ENCODE results near the gene PLCB1.

DNA sequence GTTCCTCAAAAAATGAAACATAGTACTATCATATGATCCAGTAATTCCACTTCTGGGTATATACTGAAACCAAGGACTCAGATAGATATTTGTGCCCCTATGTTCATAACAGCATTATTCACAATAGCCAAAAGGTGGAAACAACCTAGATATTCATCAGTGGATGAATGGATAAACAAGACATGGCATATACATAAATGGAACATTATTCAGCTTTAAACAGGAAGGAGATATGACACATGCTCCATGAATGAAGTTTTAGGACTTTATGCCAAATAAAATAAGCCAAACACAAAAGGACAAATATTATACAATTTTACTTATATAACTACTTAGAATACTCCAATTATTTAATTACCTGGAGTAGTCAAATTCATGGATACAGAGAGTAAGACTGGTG lies 16.4 kb downstream of the PLCB1 start:
- TF ChIP-seq, protein P1, sequence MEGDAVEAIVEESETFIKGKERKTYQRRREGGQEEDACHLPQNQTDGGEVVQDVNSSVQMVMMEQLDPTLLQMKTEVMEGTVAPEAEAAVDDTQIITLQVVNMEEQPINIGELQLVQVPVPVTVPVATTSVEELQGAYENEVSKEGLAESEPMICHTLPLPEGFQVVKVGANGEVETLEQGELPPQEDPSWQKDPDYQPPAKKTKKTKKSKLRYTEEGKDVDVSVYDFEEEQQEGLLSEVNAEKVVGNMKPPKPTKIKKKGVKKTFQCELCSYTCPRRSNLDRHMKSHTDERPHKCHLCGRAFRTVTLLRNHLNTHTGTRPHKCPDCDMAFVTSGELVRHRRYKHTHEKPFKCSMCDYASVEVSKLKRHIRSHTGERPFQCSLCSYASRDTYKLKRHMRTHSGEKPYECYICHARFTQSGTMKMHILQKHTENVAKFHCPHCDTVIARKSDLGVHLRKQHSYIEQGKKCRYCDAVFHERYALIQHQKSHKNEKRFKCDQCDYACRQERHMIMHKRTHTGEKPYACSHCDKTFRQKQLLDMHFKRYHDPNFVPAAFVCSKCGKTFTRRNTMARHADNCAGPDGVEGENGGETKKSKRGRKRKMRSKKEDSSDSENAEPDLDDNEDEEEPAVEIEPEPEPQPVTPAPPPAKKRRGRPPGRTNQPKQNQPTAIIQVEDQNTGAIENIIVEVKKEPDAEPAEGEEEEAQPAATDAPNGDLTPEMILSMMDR (conservative IDR thresholded peaks at IDR 0.05; ENCODE audit: low read depth in 2 of 2) = no peak
- TF ChIP-seq POLR2AphosphoS5 (IDR thresholded peaks at IDR 0.05; ENCODE audit: low read depth) (no peak), EZH2phosphoT487 (IDR thresholded peaks at IDR 0.05; ENCODE audit: unreplicated experiment) (no peak), CREB1 (CRISPR knock-in tag; IDR thresholded peaks at IDR 0.05; ENCODE audit: low read depth) (no peak), NANOG (IDR thresholded peaks at IDR 0.05; ENCODE audit: borderline replicate concordance) (no peak), EZH2 (IDR thresholded peaks at IDR 0.05; ENCODE audit: low read depth, unreplicated experiment) (no peak), JUNB (IDR thresholded peaks at IDR 0.05; ENCODE audit: unreplicated experiment) (no peak), ZNF114 (CRISPR knock-in tag; IDR thresholded peaks at IDR 0.05) (no peak), STAT1 (IDR thresholded peaks at IDR 0.05; ENCODE audit: unreplicated experiment) (no peak)
- TF ChIP-seq, protein P2, sequence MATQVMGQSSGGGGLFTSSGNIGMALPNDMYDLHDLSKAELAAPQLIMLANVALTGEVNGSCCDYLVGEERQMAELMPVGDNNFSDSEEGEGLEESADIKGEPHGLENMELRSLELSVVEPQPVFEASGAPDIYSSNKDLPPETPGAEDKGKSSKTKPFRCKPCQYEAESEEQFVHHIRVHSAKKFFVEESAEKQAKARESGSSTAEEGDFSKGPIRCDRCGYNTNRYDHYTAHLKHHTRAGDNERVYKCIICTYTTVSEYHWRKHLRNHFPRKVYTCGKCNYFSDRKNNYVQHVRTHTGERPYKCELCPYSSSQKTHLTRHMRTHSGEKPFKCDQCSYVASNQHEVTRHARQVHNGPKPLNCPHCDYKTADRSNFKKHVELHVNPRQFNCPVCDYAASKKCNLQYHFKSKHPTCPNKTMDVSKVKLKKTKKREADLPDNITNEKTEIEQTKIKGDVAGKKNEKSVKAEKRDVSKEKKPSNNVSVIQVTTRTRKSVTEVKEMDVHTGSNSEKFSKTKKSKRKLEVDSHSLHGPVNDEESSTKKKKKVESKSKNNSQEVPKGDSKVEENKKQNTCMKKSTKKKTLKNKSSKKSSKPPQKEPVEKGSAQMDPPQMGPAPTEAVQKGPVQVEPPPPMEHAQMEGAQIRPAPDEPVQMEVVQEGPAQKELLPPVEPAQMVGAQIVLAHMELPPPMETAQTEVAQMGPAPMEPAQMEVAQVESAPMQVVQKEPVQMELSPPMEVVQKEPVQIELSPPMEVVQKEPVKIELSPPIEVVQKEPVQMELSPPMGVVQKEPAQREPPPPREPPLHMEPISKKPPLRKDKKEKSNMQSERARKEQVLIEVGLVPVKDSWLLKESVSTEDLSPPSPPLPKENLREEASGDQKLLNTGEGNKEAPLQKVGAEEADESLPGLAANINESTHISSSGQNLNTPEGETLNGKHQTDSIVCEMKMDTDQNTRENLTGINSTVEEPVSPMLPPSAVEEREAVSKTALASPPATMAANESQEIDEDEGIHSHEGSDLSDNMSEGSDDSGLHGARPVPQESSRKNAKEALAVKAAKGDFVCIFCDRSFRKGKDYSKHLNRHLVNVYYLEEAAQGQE (IDR thresholded peaks at IDR 0.05; ENCODE audit: unreplicated experiment) = no peak
- TF ChIP-seq, protein P3, sequence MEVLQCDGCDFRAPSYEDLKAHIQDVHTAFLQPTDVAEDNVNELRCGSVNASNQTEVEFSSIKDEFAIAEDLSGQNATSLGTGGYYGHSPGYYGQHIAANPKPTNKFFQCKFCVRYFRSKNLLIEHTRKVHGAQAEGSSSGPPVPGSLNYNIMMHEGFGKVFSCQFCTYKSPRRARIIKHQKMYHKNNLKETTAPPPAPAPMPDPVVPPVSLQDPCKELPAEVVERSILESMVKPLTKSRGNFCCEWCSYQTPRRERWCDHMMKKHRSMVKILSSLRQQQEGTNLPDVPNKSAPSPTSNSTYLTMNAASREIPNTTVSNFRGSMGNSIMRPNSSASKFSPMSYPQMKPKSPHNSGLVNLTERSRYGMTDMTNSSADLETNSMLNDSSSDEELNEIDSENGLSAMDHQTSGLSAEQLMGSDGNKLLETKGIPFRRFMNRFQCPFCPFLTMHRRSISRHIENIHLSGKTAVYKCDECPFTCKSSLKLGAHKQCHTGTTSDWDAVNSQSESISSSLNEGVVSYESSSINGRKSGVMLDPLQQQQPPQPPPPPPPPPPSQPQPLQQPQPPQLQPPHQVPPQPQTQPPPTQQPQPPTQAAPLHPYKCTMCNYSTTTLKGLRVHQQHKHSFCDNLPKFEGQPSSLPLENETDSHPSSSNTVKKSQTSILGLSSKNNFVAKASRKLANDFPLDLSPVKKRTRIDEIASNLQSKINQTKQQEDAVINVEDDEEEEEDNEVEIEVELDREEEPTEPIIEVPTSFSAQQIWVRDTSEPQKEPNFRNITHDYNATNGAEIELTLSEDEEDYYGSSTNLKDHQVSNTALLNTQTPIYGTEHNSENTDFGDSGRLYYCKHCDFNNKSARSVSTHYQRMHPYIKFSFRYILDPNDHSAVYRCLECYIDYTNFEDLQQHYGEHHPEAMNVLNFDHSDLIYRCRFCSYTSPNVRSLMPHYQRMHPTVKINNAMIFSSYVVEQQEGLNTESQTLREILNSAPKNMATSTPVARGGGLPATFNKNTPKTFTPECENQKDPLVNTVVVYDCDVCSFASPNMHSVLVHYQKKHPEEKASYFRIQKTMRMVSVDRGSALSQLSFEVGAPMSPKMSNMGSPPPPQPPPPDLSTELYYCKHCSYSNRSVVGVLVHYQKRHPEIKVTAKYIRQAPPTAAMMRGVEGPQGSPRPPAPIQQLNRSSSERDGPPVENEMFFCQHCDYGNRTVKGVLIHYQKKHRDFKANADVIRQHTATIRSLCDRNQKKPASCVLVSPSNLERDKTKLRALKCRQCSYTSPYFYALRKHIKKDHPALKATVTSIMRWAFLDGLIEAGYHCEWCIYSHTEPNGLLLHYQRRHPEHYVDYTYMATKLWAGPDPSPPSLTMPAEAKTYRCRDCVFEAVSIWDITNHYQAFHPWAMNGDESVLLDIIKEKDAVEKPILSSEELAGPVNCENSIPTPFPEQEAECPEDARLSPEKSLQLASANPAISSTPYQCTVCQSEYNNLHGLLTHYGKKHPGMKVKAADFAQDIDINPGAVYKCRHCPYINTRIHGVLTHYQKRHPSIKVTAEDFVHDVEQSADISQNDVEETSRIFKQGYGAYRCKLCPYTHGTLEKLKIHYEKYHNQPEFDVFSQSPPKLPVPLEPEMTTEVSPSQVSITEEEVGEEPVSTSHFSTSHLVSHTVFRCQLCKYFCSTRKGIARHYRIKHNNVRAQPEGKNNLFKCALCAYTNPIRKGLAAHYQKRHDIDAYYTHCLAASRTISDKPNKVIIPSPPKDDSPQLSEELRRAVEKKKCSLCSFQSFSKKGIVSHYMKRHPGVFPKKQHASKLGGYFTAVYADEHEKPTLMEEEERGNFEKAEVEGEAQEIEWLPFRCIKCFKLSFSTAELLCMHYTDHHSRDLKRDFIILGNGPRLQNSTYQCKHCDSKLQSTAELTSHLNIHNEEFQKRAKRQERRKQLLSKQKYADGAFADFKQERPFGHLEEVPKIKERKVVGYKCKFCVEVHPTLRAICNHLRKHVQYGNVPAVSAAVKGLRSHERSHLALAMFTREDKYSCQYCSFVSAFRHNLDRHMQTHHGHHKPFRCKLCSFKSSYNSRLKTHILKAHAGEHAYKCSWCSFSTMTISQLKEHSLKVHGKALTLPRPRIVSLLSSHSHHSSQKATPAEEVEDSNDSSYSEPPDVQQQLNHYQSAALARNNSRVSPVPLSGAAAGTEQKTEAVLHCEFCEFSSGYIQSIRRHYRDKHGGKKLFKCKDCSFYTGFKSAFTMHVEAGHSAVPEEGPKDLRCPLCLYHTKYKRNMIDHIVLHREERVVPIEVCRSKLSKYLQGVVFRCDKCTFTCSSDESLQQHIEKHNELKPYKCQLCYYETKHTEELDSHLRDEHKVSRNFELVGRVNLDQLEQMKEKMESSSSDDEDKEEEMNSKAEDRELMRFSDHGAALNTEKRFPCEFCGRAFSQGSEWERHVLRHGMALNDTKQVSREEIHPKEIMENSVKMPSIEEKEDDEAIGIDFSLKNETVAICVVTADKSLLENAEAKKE (CRISPR knock-in tag; IDR thresholded peaks at IDR 0.05) = no peak
- TF ChIP-seq, protein P4, sequence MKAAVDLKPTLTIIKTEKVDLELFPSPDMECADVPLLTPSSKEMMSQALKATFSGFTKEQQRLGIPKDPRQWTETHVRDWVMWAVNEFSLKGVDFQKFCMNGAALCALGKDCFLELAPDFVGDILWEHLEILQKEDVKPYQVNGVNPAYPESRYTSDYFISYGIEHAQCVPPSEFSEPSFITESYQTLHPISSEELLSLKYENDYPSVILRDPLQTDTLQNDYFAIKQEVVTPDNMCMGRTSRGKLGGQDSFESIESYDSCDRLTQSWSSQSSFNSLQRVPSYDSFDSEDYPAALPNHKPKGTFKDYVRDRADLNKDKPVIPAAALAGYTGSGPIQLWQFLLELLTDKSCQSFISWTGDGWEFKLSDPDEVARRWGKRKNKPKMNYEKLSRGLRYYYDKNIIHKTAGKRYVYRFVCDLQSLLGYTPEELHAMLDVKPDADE (IDR thresholded peaks at IDR 0.05) = no peak
